ENCODE data around the gene C1orf21.

C1orf21 gene

GRCh38 chr1:184416946-184417345 is 30.1 kb downstream of the C1orf21 start:
- no peak for DNase-seq

- DNase-seq, result no peak
Observed at GRCh38 chr1:184417916-184418315, 31.1 kb downstream of the C1orf21 start.

GRCh38 chr1:184418652-184419349 is 32.0 kb downstream of the C1orf21 start:
- DNase-seq, result no peak

- no peak for DNase-seq
Observed at GRCh38 chr1:184419350-184420161, 32.7 kb downstream of the C1orf21 start.

- no peak for DNase-seq
Observed at GRCh38 chr1:184422490-184423233, 35.8 kb downstream of the C1orf21 start.

GRCh38 chr1:184423649-184424048 is 36.8 kb downstream of the C1orf21 start:
- DNase-seq, result no peak

DNA sequence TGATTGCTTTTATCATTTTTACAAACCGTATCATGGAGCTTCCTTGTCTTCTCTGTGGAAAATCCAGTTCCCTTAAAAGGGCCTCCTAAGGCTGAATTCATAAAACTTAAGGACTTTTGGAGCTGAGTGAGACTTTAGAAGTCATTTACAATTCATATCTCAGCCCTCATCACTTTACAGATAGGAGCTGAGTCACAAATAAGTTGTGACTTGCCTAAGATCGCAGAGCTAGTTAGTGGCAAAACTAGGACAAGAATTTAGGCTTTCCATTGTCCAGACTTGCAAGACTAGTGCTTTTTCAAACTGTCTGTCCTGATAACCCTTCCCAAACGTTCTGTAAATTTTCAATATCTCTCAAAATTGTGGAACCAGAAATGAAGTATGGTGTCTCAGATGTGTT is 37.3 kb downstream of the C1orf21 start:
- DNase-seq, result no peak

DNA sequence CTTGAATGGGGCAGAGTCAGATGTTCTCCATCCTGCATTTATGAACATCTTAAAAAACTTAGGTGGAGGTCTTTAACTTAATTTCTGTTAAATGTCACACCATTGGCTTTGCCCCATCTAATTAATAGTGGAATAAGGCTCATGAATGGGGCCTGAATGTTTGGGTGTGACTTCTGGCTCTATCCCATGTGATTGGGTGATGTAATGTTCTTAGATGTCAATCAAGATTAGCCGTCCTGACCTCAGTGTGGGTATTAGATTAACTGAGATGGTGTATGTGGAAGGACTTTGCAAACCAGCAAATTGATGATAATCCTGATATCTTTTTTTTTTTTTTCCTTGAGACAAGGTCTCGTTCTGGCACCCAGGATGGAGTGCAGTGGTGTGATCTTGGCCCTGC is 38.1 kb downstream of the C1orf21 start:
- DNase-seq, result no peak

GRCh38 chr1:184425449-184426277 is 38.8 kb downstream of the C1orf21 start:
- DNase-seq, result no peak

GRCh38 chr1:184426278-184426674 is 39.4 kb downstream of the C1orf21 start:
- DNase-seq, result no peak

GRCh38 chr1:184427722-184428121 is 40.9 kb downstream of the C1orf21 start:
- no peak for DNase-seq

DNA sequence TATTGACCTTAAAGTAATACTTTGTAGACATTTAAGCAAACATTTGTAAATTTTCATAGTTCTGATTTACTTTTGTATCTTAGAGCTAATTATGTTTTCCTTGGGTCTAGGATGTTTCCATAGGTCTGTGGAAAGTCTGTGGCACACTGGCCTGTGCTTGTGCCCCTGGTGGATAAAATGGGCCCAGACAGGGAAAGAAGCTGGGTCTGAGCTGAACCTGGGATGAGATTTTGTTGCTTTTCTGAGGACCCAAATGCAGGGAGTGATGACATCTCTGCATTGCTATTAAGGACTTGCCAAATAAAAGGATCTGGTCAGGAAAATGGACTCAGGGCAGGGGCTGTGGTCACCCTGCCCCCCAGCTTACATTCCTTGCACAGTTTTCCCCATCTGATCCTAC is 41.8 kb downstream of the C1orf21 start:
- DNase-seq, result no peak

- no peak for DNase-seq
Observed at GRCh38 chr1:184429335-184429734, 42.5 kb downstream of the C1orf21 start.

DNA sequence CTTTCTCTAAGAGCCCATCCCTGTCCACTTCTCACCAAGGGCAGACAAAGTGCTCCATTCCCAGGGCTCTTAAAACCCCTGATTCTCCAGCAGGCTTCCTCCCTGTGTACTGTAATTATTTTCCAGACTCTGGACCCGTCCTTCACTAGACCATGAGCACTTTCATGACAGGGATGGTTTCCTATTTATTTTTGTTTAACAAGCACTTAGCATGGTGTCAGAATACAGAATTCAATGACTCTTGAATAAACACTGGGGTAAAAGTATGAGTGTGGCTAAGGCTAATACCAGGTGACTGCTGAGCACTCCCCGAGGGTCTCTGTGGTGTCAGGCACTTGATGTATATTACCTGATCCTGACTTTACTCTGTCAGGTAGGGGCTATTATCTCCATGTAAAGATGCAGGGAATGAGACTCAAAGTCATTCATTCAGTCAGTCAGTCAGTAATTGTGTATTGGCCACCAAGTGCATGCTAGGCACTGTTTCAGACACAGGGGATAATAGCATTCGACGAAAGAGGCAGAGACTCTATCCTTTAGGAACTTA is 47.2 kb downstream of the C1orf21 start:
- no peak for DNase-seq

- DNase-seq, result no peak
Observed at GRCh38 chr1:184437291-184437690, 50.5 kb downstream of the C1orf21 start.

GRCh38 chr1:184438363-184438762 is 51.5 kb downstream of the C1orf21 start:
- DNase-seq, result no peak

- no peak for DNase-seq
Observed at GRCh38 chr1:184442260-184442659, 55.4 kb downstream of the C1orf21 start.

DNA sequence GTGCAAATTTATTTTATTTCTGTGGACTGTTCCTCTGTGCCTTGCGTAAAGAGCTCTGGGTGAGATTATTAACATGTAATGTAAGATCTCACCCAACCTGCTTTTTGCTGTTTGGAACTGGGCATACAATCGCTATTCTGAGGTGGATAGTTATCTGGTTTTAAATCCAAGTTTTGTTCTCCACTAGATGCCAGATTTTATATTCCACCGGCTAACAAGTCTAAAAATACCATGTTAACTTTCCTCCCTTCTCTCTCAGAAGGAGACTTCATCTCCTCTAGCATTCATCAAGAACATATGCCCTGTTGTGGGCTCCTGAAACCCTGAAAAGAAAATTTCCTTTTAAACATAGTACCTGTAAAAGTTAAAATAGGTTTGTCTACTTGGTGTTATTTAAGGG is 56.4 kb downstream of the C1orf21 start:
- DNase-seq, result no peak

DNA sequence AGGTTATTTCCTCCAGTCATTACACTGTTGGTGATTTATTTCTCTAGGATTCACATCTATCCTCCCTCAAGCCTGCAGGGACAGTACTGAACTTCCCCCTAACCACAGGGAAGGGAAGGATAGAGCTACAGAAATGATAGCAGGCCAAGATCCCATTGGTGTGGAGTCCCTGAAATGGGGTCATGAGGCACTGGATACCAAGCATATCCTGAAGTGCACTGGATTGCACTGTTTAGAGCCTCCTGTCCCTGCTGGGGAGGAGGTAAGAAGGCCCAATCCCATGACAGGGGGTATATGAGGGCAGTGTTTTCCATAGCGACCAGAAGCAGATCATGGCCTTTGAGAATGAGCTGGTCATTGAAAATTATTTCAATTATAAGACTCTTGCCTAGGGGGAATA is 56.8 kb downstream of the C1orf21 start:
- DNase-seq, result no peak

DNA sequence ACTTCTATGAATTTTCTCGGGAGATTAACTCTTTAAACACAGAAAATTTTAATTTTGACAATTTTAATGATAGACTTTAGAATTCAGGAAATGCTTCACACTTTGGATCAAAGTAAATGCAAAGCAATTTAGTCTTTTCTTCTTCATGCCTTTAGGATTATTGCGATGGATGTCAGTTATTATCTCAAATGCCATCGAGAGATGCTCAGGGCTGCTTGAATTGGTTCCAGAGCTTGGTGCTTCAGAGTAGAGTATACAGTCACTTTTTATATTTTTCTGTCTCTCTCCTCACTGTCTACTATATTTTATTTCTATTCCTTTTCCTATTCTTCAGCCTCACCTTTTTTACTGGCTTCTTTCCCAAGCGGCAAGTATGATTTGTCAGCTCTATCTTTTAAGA is 59.2 kb downstream of the C1orf21 start:
- no peak for DNase-seq

DNA sequence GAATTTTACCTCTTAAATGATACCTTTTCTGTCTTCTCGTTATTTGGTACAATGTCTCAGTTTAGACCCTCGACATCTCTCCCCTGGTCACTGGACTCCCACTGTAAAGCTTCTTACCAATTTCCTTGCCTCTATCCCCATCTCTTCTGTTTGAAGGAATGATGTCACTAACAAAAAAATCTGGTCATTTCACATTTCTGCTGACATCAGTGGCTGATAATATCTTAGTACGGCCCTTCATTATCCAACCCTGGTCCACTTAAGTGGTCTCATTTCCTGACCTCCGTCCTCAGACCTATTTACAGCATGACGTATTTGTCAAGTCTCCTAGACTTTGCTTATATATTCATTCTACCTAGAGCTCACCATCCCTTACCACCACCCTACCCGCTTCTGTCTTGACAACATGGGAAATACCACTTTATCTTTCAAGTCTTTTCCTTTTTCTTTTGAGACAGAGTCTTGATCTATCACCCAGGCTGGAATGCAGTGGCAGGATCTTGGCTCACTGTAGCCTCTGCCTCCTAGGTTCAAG is 60.9 kb downstream of the C1orf21 start:
- no peak for DNase-seq

- no peak for DNase-seq
Observed at GRCh38 chr1:184449916-184450315, 63.1 kb downstream of the C1orf21 start.

Data from CD4-positive, alpha-beta T cell treated with Interferon gamma for 1 hour (primary cell).